Pons (tissue), 1 donor: ENCODE measurements around the gene ARRB1.
"Not testable (repeated sequence)": the region's sequence is repeated elsewhere in the genome, so short reads cannot be mapped to it uniquely, and the experiment has no call there.

Experiments used
- DNase-seq: peaks from one replicate; pipeline ENCODE4 v3.0.0-alpha.2; 2016; ENCODE audit warnings: low spot score

Gene ARRB1

DNA sequence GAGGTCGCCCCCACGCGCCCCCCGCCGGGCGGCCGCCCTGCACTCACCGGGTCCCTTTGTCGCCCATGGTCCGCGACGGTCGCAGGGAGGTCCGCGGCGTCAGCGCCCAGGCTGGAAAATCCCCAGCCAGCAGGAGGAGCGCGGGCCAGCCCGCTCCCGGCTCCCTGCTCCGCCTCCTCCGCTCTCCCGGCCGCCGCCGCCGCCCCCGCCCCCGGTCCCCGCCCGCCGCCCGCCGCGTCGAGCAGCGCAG lies at the start of gene ARRB1:
ARRB1 (minus strand) TSS at position 121 of the 250 bp plus-strand sequence; CDS start at position 67, 54 bp downstream.
- DNase-seq = no peak

DNA sequence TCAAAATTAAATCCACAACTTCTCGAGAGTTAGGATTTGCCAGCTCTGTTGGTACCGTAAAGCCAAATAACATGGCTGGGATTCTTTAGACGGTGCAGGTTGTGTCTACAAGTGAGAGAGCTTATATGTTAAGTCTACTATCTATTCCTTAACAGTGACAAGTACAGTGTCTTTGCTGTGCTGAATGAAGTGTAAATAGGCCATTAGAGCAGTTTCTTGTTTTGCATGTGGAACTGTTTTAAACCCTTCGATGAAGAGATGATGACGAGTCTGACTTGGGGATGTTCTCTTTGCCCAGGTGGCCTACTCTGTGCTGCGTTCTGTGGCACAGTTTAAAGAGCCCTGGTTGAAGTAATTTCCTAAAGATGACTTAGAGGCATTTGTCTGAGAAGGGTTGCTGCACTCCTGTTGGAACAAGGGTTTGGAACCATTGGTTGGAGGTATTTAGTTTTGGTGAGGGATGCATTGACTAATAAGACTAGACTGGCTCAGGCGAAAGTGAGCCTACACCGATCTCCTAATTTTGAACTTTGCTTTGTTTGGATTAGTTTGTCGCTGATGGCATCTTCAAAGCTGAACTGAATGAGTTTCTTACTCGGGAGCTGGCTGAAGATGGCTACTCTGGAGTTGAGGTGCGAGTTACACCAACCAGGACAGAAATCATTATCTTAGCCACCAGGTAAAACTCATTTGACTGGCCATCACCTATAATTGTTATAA lies 48.8 kb upstream of the ARRB1 start:
- peak; percentile 31 for DNase-seq

DNA sequence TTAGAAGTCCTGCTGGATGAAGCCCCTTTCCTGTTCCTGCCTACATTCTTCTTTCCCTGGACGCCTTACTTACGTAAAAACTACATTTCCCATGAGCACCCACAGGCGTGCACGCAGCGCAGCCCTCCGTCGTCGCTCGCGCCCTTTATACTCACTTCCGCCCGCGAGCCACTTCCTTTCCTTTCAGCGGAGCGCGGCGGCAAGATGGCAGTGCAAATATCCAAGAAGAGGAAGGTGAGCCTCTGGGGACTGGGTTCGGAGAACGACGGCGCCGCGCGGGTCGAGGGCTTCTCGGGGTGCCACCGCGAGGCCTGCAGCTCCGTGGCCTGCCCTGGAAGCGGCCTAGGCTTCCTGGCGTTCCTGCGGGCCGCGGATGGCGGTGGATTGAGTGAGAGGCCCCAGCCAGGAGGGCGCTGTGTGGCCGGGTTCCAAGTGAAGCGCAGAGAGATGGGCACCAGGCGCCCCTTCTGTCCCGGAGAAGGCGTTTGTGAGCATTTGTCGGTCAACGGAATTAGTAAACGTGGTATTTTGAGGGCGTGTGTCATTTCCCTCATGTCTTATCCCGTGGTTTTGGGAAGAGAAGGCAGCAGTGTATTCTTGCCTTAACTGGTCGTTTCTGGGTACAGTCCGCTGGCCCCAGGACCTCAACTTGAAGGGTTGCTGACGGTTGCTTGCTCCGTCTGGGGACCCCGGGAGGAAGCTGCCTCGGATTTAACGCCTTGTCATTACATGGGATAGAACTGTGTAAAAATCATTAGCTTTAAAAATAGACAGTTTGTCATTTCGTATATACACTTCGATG lies 48.1 kb upstream of the ARRB1 start, which contains the start of gene RPS3:
RPS3 (plus strand) TSS at position 175 of the 802 bp plus-strand sequence; CDS start at position 205, 30 bp downstream.
- peak; percentile 93 for DNase-seq

DNA sequence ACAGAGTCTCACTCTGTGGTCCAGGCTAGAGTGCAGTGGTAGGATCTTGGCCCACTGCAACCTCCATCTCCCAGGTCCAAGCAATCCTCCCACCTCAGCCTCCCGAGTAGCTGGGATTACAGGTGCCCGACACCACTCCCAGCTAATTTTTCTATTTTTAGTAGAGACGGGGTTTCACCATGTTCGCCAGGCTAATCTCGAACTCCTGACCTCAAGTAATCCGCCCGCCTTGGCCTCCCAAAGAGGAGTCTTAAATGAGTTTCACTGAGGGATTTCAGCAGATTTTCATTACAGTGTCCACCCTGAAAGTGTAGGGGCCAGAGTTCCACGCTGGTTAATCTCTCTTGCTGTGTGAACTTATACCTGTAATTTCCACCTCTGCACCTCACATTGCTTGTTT lies 47.4 kb upstream of the ARRB1 start:
- no peak for DNase-seq

DNA sequence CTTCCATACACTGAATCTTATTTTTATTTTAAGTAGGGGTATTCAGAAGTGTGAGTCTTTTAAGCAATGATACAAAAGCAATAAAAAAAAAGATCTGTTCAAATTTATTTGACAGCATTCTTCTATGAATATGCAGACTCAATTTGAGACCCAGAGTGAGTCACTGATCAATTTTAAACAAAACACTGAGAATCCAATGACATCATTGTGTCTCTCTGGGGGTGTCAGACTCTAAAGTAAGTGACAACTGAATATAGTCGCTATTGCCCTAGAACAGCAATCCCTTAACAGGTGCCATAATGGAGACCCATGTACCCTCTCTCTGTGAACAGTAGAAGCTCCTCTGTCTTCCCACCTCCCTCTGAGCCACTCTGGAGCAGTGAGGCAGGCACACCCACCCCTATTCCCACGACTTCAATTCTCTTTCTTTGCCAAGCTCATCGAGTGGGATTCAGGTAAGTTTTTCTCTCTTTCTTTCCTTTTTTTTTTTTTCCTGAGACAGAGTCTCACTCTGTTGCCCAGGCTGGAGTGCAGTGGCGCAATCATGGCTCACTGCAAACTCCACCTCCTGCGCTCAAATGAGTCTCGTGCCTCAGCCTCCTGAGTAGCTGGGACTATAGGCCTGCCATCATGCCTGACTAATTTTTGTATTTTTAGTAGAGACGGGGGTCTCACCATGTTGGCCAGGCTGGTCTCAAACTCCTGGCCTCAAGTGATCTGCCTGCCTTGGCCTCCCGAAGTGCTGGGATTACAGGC lies 42.8 kb upstream of the ARRB1 start:
- no peak for DNase-seq

DNA sequence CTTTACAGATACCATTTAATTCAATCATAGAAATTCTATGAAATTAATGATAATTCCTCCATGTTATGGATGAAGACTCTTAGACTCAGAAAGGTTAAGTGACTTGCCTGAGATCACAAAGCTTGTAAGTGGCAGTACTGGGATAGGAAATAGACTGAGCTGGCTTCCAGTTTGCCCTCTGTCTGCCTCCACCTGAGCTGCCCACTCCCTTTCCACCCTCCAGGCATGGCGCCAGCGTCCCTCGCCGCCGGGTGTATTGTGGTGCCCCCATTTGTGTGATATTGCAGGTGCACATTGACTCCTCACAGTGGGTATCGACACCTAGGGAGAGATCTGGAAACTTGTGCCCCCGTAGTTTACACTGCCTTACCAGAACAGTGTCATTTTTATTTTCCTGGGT lies 38.5 kb upstream of the ARRB1 start:
- no peak for DNase-seq

DNA sequence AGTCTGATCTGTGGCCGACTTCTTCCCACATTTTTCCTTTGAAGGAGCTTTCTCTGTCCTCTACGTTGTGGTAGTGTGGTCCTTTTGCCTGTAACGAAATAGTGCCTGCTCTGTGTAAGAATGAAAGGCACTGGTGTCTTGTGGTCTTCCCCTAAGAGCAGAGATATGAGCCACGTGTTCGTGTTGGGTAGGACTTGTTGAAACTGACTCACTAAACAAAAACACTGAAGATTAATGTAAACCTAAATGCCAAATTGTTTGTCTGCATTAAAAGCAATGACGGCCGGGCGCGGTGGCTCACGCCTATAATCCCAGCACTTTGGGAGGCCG lies 37.8 kb upstream of the ARRB1 start:
- no peak for DNase-seq

DNA sequence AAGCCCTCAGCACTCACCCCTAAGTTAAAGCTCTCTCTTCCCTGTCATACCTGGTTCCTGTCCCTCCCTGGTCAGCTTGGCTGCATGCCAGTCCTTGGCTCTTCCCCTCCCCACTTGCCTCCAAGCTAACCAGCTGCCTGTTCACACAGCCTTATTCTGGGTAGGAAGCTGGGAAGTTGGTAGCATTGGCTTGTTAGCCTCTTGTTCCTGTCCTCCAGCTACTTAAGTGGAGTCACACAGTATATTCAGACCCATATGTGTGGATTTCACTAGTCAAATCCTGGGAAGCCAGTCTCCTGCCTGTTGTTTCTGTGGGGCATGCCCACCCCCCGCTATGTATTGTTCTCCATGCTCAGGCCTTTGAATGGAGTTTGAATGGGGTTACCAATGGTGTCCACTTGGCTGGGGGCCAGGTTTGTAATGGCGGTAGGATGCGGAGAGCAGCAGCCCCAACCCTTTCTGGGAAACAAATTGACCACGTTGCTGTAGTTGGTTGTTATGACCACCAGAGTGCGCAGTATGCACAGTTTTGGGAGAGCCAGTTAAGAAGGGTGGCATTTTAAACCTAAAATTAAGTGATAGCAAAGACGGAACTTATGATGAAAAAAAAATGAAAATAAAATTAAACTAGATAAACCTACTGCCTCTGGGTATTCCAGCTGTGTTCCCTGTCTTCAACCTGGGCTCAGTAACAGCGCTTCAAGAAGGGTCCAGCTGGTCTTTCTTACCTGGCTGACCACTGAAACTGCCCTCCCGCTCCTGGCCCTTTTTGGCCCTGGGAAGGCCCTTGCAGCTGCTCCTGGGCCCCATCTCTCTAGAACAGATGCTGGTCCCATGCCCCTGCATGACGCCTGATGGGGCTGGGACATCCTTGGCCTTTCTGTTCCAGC lies 37.2 kb upstream of the ARRB1 start:
- DNase-seq = peak; percentile 82

DNA sequence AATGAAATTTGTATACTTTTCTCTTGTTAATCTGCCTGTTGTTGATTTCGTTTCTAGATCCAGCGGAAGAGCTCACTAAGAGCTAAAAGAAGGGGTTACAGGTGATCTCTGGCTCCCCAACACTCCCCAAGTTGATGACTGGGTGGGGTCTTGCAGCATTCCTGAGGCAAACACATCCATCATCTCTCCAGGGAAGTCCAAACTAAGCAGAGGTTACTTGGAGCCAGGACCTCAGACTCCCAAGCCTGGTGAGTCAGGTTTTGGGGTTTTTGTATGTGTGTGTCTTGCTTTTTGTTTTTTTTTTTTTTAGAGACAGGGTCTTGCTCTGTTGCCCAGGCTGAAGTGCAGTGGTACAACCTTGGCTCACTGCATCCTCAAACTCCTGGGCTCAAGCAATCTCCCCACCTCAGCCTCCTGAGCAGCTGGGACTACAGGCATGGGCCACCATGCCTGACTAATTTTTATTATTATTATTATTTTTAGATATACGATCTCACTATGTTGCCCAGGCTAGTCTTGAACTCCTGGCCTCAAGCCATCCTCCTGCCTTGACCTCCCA lies 36.4 kb upstream of the ARRB1 start:
- DNase-seq = no peak

DNA sequence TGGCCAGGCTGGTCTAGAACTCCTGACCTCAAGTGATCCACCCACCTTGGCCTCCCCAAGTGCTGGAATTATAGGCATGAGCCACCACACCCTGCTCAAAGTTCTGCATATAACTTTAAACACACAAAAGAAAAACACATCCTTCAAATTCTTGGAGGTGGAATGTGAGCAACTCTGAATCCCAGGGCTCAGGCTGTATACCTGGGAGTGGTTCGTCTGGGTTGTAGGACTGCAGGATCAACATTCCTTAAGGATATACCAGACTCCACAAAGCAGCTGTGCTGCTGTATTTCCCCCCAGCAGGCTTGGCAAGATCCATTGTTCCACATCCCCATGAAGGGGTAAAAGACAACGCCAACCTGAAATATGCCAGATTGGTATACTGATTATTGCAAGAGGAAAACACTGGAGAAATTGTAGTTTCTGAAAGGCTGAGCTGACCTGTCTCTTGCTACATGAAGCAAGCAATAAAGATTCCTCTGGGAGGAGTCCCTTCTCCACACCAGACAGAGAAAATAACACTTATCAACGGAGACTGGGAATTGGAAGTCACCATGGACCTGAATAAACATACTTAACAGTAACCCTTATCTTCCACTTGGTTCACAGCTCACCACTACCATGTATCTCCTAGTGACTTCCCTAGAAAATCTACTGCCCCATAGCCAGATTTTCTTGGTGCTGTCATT lies 35.6 kb upstream of the ARRB1 start:
- DNase-seq = no peak

DNA sequence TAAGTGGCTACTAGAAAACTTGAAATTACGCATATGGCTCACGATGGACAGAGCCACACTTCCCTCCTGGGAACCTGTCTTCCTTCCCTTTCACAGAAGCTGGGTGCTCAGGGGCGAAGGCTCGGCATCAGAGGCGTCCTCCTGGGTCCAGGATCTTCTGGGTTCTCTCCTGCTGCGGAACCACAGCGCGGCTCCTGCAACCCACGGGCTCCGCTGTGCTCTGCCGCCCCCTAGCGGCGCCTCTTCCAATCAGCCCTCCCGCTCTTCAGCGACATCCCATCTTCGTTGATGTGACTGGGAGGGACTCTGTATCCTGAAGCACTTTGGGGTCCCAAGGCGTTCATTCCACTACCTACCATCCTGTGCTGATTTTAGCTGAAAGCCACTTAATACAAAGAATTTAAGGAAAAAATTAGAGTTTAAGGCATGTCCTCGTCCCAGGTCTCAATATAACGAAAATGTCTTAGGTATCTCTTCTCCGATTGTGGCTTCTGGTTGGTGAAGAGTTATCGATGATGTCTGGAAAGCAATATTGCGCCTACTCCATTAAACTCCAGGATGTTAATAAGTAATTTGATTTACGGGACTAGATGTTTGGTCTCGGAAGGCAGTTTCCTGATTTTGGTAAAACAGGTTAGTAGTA lies 33.1 kb upstream of the ARRB1 start:
- peak; percentile 74 for DNase-seq

DNA sequence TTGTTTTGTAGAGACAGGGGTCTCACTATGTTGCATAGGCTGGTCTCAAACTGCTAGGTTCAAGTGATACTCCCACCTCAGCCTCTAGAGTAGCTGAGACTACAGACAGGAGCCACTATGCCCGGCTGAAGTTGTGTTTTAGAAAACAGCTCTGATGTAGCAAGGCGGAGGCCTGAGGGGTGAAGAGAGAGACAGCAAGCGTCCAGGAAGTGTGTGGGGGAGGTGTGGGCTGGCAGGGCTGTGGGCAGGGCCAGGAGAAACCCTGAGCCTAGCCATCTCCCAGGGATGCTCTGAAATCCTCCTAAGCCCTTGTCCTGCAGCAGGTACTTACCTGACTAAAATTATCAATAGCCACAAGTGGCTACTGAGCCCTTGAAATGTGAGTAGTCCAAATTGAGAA lies 31.8 kb upstream of the ARRB1 start:
- DNase-seq = no peak

DNA sequence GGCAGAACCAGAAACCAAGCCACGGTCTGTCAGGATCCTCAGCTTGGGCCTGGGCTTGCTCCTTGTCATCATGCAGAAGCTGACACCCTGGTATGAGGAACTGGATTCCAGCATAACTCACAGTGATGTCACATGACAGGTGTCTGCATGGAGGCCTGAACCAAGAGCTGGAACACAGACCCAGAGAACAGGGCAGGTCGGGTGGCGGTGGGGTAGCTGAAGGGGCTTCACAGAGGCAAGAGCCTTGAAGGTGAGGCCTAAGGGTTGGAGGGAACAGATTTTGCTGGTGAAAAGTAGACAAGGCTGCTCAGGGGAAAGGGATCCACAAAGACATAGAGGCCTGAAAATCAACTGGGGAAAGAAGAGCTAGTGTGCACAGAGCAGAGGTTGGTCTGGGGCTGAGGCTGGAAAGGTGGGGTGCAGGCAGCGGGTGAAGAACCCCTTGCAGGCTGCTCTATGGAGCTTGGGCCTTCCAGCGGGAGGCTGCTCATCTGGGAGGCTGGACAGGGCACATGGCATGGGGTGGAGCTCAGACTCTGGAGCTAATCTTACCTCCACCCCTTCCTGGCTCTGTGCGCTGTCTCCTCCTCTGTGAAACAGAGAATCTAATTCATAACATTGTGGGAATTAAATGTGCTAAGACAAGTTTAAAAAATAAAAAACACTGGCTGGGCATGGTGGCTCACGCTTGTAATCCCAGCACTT lies 29.4 kb upstream of the ARRB1 start:
- peak; percentile 46 for DNase-seq

DNA sequence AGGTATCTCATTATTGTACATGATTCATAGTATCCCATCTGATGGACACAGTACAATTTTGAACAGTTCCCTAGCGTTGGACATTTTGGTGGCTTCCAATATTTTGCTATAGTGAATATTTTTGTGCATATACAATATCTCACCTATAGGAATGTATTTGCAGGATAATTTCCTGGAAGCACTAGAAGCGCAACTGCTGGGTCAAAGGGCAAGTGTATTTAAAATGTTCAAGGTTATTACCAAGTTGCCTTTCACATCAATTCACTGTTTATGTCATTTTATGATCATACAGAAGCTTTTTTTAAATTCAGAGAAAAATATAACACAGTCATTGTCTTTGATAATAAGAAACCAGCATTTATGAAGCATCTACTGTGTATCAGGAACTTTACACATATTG lies 28.8 kb upstream of the ARRB1 start:
- no peak for DNase-seq

DNA sequence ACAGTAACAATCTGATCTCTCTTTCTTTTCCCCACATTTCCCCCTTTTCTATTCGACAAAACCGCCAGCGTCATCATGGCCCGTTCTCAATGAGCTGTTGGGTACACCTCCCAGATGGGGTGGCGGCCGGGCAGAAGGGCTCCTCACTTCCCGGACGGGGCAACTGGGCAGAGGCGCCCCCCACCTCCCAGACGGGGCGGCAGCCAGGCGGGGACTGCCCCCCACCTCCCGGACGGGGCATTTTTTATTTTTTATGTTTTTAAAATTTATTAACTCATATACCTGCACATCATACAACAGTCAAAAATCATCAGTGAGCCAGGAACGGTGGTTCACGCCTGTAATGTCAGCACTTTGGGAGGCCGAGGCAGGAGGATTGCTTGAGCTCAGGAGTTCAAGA lies 27.3 kb upstream of the ARRB1 start:
- DNase-seq = not testable (repeated sequence)

DNA sequence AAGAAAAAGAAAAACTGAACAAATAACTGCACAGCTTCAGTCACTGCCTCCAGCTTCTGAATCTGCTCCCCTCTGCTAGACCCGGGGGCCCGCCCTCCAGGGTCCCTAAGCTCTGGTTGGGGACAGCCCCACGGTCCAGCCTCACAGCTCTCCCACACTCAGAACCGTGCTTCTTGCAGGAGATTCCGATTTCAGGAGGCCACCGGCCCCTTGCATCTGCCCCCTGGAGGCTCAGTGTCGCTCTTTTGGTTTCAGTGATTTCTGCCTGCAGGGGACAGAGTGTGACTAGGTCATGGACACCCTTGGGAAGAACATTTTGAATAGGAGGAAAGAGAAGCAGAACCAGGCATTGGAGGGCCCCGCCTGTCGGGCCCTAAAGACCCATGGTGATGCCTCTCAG lies 24.7 kb upstream of the ARRB1 start:
- DNase-seq = no peak

DNA sequence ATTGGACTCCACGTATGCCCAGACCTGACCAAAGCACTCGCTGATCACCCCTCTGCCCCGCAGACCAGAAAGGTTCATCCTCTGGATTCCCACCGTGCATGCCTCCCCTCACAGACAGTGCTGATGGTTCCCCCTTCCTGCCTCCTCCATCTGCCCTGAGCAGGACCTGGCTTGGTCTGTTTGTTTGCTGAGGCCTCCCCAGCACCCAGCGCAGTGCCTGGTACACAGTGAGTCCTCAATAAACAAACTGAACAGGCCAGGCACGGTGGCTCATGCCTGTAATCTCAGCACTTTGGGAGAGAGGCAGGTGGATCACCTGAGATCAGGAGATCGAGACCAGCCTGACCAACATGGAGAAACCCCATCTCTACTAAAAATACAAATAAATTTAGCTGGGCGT lies 24.2 kb upstream of the ARRB1 start:
- no peak for DNase-seq

DNA sequence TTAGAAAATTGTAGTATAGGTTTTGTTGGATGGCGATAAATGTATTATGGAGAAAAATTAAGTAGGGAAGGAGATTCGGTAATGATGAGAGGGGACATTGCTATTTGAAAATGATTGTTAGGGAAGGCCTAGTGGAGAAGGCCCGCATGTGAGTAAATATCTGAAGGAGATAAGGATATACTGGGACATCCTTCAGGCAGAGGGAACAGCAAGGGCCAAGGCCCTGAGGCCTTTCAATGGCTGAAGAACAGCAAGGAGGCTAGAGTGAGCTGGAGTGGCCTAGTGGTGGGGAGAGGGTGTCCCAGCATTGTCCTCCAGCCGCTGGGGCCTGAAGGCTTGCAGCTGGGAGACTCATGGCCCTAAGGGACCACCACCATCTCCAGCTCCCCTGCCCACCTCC lies 23.2 kb upstream of the ARRB1 start:
- DNase-seq = no peak

DNA sequence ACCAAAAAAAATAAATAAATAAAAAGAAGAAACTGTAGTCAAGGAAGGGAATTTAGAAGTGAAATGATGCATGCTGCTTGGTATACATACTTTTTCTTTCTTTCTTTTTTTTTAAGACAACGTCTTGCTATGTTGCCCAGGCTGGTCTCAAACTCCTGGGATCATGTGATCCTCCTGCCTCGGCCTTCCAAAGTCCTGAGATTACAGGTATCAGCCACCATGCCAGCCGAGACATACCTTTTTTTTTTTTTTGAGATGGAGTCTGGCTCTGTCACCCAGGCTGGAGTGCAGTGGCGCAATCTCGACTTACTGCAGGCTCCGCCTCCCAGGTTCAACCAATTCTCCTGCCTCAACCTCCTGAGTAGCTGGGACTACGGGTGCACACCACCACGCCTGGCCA lies 21.7 kb upstream of the ARRB1 start:
- no peak for DNase-seq
